ENCODE results near the gene RHEB.

Gene RHEB

GRCh38 chr7:151495360-151495759 lies 24.3 kb downstream of the RHEB start:
- no peak for ATAC-seq
- TF ChIP-seq ESRRG (CRISPR knock-in tag; IDR thresholded peaks at IDR 0.05) (no peak), PPARA (CRISPR knock-in tag; IDR thresholded peaks at IDR 0.05; ENCODE audit: borderline replicate concordance) (no peak), RARB (CRISPR knock-in tag; IDR thresholded peaks at IDR 0.05) (no peak), TOX (CRISPR knock-in tag; IDR thresholded peaks at IDR 0.05; ENCODE audit: borderline replicate concordance) (no peak), ZC3H10 (CRISPR knock-in tag; IDR thresholded peaks at IDR 0.05) (no peak), ISL1 (CRISPR knock-in tag; IDR thresholded peaks at IDR 0.05) (no peak), ZFP30 (CRISPR knock-in tag; IDR thresholded peaks at IDR 0.05) (no peak), POU6F1 (CRISPR knock-in tag; IDR thresholded peaks at IDR 0.05; ENCODE audit: borderline replicate concordance, low read depth) (no peak), CREB5 (CRISPR knock-in tag; IDR thresholded peaks at IDR 0.05; ENCODE audit: low read depth) (no peak), TCF4 (CRISPR knock-in tag; IDR thresholded peaks at IDR 0.05; ENCODE audit: borderline replicate concordance) (no peak), CSDC2 (CRISPR knock-in tag; IDR thresholded peaks at IDR 0.05) (no peak), BACH2 (CRISPR knock-in tag; IDR thresholded peaks at IDR 0.05; ENCODE audit: borderline replicate concordance) (no peak), ZNF8 (CRISPR knock-in tag; IDR thresholded peaks at IDR 0.05) (no peak), ARNTL (CRISPR knock-in tag; IDR thresholded peaks at IDR 0.05; ENCODE audit: borderline replicate concordance, low read depth) (no peak), ZNF70 (CRISPR knock-in tag; IDR thresholded peaks at IDR 0.05) (no peak), GLIS3 (CRISPR knock-in tag; IDR thresholded peaks at IDR 0.05) (no peak)
- TF ChIP-seq, protein P1, sequence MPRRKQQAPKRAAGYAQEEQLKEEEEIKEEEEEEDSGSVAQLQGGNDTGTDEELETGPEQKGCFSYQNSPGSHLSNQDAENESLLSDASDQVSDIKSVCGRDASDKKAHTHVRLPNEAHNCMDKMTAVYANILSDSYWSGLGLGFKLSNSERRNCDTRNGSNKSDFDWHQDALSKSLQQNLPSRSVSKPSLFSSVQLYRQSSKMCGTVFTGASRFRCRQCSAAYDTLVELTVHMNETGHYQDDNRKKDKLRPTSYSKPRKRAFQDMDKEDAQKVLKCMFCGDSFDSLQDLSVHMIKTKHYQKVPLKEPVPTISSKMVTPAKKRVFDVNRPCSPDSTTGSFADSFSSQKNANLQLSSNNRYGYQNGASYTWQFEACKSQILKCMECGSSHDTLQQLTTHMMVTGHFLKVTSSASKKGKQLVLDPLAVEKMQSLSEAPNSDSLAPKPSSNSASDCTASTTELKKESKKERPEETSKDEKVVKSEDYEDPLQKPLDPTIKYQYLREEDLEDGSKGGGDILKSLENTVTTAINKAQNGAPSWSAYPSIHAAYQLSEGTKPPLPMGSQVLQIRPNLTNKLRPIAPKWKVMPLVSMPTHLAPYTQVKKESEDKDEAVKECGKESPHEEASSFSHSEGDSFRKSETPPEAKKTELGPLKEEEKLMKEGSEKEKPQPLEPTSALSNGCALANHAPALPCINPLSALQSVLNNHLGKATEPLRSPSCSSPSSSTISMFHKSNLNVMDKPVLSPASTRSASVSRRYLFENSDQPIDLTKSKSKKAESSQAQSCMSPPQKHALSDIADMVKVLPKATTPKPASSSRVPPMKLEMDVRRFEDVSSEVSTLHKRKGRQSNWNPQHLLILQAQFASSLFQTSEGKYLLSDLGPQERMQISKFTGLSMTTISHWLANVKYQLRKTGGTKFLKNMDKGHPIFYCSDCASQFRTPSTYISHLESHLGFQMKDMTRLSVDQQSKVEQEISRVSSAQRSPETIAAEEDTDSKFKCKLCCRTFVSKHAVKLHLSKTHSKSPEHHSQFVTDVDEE (CRISPR knock-in tag; IDR thresholded peaks at IDR 0.05) = no peak
- TF ChIP-seq, protein P2, sequence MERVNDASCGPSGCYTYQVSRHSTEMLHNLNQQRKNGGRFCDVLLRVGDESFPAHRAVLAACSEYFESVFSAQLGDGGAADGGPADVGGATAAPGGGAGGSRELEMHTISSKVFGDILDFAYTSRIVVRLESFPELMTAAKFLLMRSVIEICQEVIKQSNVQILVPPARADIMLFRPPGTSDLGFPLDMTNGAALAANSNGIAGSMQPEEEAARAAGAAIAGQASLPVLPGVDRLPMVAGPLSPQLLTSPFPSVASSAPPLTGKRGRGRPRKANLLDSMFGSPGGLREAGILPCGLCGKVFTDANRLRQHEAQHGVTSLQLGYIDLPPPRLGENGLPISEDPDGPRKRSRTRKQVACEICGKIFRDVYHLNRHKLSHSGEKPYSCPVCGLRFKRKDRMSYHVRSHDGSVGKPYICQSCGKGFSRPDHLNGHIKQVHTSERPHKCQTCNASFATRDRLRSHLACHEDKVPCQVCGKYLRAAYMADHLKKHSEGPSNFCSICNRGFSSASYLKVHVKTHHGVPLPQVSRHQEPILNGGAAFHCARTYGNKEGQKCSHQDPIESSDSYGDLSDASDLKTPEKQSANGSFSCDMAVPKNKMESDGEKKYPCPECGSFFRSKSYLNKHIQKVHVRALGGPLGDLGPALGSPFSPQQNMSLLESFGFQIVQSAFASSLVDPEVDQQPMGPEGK (CRISPR knock-in tag; IDR thresholded peaks at IDR 0.05; ENCODE audit: borderline replicate concordance) = no peak

- 0 out of 2 replicates have a peak, but pooled peaks have one; percentile 9 for TF ChIP-seq ISL1 (CRISPR knock-in tag; IDR thresholded peaks at IDR 0.05)
- no peak for TF ChIP-seq OSR1 (CRISPR knock-in tag; IDR thresholded peaks at IDR 0.05)
- 0 out of 3 replicates have a peak, but pooled peaks have one; percentile 12 for ATAC-seq
These were observed 25.1 kb downstream of the RHEB start for GRCh38 chr7:151494298-151495284.

- ATAC-seq = no peak
- TF ChIP-seq PPARA (CRISPR knock-in tag; IDR thresholded peaks at IDR 0.05; ENCODE audit: borderline replicate concordance) (no peak), RARB (CRISPR knock-in tag; IDR thresholded peaks at IDR 0.05) (no peak), TCF4 (CRISPR knock-in tag; IDR thresholded peaks at IDR 0.05; ENCODE audit: borderline replicate concordance) (no peak), ARNTL (CRISPR knock-in tag; IDR thresholded peaks at IDR 0.05; ENCODE audit: borderline replicate concordance, low read depth) (no peak), OSR1 (CRISPR knock-in tag; IDR thresholded peaks at IDR 0.05) (no peak), SNAI2 (CRISPR knock-in tag; IDR thresholded peaks at IDR 0.05) (no peak), ZNF565 (CRISPR knock-in tag; conservative IDR thresholded peaks at IDR 0.05; ENCODE audit: low read depth) (no peak), ZNF8 (CRISPR knock-in tag; IDR thresholded peaks at IDR 0.05) (no peak), ZC3H10 (CRISPR knock-in tag; IDR thresholded peaks at IDR 0.05) (no peak), GLIS3 (CRISPR knock-in tag; IDR thresholded peaks at IDR 0.05) (no peak), ZFP30 (CRISPR knock-in tag; IDR thresholded peaks at IDR 0.05) (no peak), ESRRG (CRISPR knock-in tag; IDR thresholded peaks at IDR 0.05) (no peak), ZFP3 (CRISPR knock-in tag; IDR thresholded peaks at IDR 0.05) (no peak), CSDC2 (CRISPR knock-in tag; IDR thresholded peaks at IDR 0.05) (no peak), TOX (CRISPR knock-in tag; IDR thresholded peaks at IDR 0.05; ENCODE audit: borderline replicate concordance) (no peak), BACH2 (CRISPR knock-in tag; IDR thresholded peaks at IDR 0.05; ENCODE audit: borderline replicate concordance) (no peak), ISL1 (CRISPR knock-in tag; IDR thresholded peaks at IDR 0.05) (no peak)
- TF ChIP-seq, protein P3, sequence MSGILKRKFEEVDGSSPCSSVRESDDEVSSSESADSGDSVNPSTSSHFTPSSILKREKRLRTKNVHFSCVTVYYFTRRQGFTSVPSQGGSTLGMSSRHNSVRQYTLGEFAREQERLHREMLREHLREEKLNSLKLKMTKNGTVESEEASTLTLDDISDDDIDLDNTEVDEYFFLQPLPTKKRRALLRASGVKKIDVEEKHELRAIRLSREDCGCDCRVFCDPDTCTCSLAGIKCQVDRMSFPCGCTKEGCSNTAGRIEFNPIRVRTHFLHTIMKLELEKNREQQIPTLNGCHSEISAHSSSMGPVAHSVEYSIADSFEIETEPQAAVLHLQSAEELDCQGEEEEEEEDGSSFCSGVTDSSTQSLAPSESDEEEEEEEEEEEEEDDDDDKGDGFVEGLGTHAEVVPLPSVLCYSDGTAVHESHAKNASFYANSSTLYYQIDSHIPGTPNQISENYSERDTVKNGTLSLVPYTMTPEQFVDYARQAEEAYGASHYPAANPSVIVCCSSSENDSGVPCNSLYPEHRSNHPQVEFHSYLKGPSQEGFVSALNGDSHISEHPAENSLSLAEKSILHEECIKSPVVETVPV (CRISPR knock-in tag; IDR thresholded peaks at IDR 0.05) = no peak
These were observed 26.6 kb downstream of the RHEB start for GRCh38 chr7:151493083-151493482.
